SU-DHL-6 (cell line): ENCODE data around the gene IL24.

ENCODE experiments used
- EZH2phosphoT487 ChIP-seq: fragments of 200-600 bp; sonication (generic), shearing (Covaris generic); conservative IDR thresholded peaks from 2 replicates; pipeline ENCODE4 v1.6.1; 2018; ENCODE audit warnings: mild to moderate bottlenecking, antibody characterized with exemption, low read length, moderate library complexity, mixed read lengths
- TF ChIP-seq, protein P1 (sequence below): fragments of 200-600 bp; sonication (generic); IDR thresholded peaks from one replicate; pipeline ENCODE4 v1.5.1; 2017; ENCODE audit warnings: antibody characterized with exemption, mild to moderate bottlenecking, low read length, moderate library complexity; ENCODE audit not compliant: insufficient read depth, poor library complexity, severe bottlenecking

DNA sequence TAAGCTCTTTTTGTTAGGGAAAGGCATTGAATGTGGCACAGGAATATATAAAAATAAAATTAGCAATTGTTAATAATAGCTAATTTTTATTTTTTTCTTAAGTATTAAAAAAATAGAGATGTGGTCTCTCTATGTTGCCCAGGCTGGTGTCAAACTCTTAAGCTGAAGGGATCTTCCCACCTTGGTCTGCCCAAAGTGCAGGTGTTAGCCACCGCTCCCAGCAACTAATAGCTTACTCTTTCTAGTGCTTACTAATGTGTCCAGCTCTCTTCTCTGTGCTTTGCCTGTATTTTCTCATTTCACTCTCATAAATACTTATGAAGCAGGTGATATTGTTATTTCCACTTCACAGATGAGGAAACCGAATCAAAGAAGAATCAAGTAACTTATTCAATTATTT lies 13.4 kb upstream of the IL24 start:
- TF ChIP-seq, protein P1, sequence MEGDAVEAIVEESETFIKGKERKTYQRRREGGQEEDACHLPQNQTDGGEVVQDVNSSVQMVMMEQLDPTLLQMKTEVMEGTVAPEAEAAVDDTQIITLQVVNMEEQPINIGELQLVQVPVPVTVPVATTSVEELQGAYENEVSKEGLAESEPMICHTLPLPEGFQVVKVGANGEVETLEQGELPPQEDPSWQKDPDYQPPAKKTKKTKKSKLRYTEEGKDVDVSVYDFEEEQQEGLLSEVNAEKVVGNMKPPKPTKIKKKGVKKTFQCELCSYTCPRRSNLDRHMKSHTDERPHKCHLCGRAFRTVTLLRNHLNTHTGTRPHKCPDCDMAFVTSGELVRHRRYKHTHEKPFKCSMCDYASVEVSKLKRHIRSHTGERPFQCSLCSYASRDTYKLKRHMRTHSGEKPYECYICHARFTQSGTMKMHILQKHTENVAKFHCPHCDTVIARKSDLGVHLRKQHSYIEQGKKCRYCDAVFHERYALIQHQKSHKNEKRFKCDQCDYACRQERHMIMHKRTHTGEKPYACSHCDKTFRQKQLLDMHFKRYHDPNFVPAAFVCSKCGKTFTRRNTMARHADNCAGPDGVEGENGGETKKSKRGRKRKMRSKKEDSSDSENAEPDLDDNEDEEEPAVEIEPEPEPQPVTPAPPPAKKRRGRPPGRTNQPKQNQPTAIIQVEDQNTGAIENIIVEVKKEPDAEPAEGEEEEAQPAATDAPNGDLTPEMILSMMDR = no peak
- TF ChIP-seq EZH2phosphoT487 = no peak
